Smooth muscle cell (in vitro differentiated cells): ENCODE measurements around the gene SFT2D3. TPM values are rescaled to one million over a fixed set of nuclear protein-coding genes. Genes with fewer than 3 reads are reported as not detected.

Experiments
- DNase-seq: peaks from one replicate; lab custom pipeline; 2025; ENCODE audit not compliant: unreplicated experiment; lab: John Stamatoyannopoulos, UW
- H2AFZ ChIP-seq: fragments of 200-600 bp; sonication (generic); 2 replicates; pipeline ENCODE4 v1.6.0; 2016; ENCODE audit warnings: antibody characterized with exemption, low read depth, mild to moderate bottlenecking
- H3F3A ChIP-seq: fragments of 200-600 bp; sonication (generic); 2 replicates; pipeline ENCODE4 v1.6.0; 2017; ENCODE audit warnings: antibody characterized with exemption, low read depth
- H3K27ac ChIP-seq: fragments of 200-600 bp; sonication (generic); 2 replicates; pipeline ENCODE4 v1.5.1; 2016; ENCODE audit warnings: low read depth, mild to moderate bottlenecking
- H3K27me3 ChIP-seq: fragments of 200-600 bp; sonication (generic); 2 replicates; pipeline ENCODE4 v1.6.1; 2016; ENCODE audit warnings: low read depth, mild to moderate bottlenecking
- H3K36me3 ChIP-seq: fragments of 200-600 bp; sonication (generic); 2 replicates; pipeline ENCODE4 v1.5.1; 2016; ENCODE audit warnings: low read depth
- H3K4me1 ChIP-seq: fragments of 200-600 bp; sonication (generic); 2 replicates; pipeline ENCODE4 v1.5.1; 2016; ENCODE audit warnings: low read depth
- H3K4me2 ChIP-seq: fragments of 200-600 bp; sonication (generic); 2 replicates; pipeline ENCODE4 v1.6.0; 2016; ENCODE audit warnings: mild to moderate bottlenecking
- H3K4me3 ChIP-seq: fragments of 200-600 bp; sonication (generic); 2 replicates; pipeline ENCODE4 v1.5.1; 2016; ENCODE audit warnings: mild to moderate bottlenecking
- H3K79me2 ChIP-seq: fragments of 200-600 bp; sonication (generic); 2 replicates; pipeline ENCODE4 v1.6.0; 2016; ENCODE audit warnings: low read depth, mild to moderate bottlenecking
- H3K9ac ChIP-seq: fragments of 200-600 bp; sonication (generic); 2 replicates; pipeline ENCODE4 v1.6.0; 2016; ENCODE audit warnings: low read depth
- H3K9me3 ChIP-seq: fragments of 200-600 bp; sonication (generic); replicated peaks from 2 replicates; pipeline ENCODE4 v1.5.1; 2016; ENCODE audit warnings: low read depth
- H4K20me1 ChIP-seq: fragments of 200-600 bp; sonication (generic); 2 replicates; pipeline ENCODE4 v1.6.0; 2016; ENCODE audit warnings: low read depth
- WGBS: methylation state at CpG from one replicate; pipeline ENCODE4 v1.1.7; 2016; ENCODE audit warnings: low lambda C conversion rate; 5-methylcytosine and 5-hydroxymethylcytosine counted together
- polyA plus RNA-seq: library from polyadenylated mRNA; unstranded; fragments of >200 nt; fragmentation: Nextera tagmentation; extraction: Ambion mirVana; gene quantifications from 2 replicates; pipeline ENCODE4 v1.2.1, GENCODE V29; 2016
- total RNA-seq: library from RNA; depleted of rRNA; stranded (reverse); fragments of >200 nt; gene quantifications from 2 replicates; pipeline ENCODE4 v1.2.3, GENCODE V29; 2014
- TF ChIP-seq, protein P1 (sequence below): fragments of 200-600 bp; sonication (generic); IDR thresholded peaks from 2 replicates; pipeline ENCODE4 v1.5.1; 2017; ENCODE audit warnings: borderline replicate concordance, mild to moderate bottlenecking, antibody characterized with exemption; ENCODE audit not compliant: insufficient read depth, poor library complexity, severe bottlenecking

The SFT2D3 gene
- total and polyA plus RNA-seq, 2 experiments from 2014 or later, result 7.0 TPM; not detected in 1

DNA sequence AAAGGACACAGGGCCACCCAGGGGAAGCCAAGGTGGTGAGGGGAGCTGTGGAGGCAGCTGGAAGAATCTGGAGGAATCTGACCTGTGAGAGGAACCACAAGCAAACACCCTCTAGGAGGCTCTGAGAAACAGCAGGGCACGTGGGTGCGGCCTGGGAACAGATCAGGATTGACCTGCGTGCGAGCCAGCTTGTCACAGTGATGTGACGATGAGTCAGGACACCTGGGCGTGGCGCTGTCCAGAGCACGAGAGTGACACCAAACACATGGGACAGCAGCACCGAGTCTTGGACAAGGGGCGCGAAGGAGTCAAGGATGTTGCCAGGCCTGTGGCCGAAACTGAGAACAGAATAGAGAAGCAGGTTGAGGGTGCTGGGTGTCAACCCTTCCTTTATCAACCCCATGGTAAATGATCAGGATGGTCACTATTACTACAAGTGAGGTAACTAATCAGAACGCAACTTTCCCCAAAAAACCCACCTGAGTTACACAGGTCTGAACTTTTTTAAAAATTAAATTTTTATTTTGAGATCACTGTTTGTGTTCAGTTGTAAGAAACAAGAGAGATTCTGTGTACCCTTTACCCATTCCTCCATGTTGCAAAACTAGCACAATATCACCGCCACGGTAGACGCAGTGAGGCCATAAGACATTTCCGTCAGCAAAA is 637 bp upstream of the SFT2D3 start:
- H3K27me3 ChIP-seq, result no peaks in the 10 kb centered on the region
- TF ChIP-seq, protein P1, sequence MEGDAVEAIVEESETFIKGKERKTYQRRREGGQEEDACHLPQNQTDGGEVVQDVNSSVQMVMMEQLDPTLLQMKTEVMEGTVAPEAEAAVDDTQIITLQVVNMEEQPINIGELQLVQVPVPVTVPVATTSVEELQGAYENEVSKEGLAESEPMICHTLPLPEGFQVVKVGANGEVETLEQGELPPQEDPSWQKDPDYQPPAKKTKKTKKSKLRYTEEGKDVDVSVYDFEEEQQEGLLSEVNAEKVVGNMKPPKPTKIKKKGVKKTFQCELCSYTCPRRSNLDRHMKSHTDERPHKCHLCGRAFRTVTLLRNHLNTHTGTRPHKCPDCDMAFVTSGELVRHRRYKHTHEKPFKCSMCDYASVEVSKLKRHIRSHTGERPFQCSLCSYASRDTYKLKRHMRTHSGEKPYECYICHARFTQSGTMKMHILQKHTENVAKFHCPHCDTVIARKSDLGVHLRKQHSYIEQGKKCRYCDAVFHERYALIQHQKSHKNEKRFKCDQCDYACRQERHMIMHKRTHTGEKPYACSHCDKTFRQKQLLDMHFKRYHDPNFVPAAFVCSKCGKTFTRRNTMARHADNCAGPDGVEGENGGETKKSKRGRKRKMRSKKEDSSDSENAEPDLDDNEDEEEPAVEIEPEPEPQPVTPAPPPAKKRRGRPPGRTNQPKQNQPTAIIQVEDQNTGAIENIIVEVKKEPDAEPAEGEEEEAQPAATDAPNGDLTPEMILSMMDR, result no peak
- no peaks in the 10 kb centered on the region for H4K20me1 ChIP-seq
- H3K4me3 ChIP-seq, result peak overlapping the region; percentile 70
- H3K36me3 ChIP-seq, result no peaks in the 10 kb centered on the region
- H3K9me3 ChIP-seq, result no peaks in the 10 kb centered on the region
- peaks cover 16% of the 10 kb centered on the region for H3K79me2 ChIP-seq
- DNase-seq, result no peak
- peak overlapping the region; percentile 90 for H3K27ac ChIP-seq
- peak overlapping the region; percentile 86 for H2AFZ ChIP-seq
- peaks cover 18% of the 10 kb centered on the region for H3K4me1 ChIP-seq
- H3F3A ChIP-seq, result peaks cover 18% of the 10 kb centered on the region
- H3K4me2 ChIP-seq, result peak overlapping the region; percentile 91
- H3K9ac ChIP-seq, result peak overlapping the region; percentile 83
- 42% methylated on average over 17 of the region's 17 CpGs for WGBS

DNA sequence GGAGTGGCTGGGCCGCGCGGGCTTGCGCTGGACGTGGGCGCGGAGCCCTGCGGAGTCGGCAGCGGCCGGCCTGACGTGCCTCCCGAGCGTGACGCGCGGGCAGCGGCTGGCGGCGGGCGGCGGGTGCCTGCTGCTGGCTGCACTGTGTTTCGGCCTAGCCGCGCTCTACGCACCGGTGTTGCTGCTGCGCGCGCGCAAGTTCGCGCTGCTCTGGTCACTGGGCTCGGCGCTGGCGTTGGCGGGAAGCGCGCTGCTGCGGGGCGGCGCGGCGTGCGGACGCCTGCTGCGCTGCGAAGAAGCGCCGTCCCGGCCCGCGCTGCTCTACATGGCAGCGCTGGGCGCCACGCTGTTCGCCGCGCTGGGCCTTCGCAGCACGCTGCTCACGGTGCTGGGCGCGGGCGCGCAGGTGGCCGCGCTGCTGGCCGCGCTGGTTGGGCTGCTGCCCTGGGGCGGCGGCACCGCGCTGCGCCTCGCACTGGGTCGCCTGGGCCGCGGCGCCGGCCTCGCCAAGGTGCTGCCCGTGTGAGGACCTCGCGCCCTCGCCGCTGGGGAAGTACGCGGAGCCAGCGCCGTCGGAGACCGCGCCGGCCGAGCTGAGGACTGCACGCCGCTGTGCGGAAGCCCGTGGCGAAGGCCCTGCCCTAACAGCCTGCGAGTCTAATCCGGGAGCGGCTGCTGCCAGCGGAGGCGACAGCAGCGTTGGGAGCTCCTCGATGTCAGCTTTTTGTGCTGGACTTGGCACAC is 526 bp downstream of the SFT2D3 start:
- peaks cover 22% of the 10 kb centered on the region for H3F3A ChIP-seq
- H4K20me1 ChIP-seq, result no peaks in the 10 kb centered on the region
- H3K79me2 ChIP-seq, result peaks cover 16% of the 10 kb centered on the region
- peaks cover 18% of the 10 kb centered on the region for H3K4me1 ChIP-seq
- peak overlapping the region; percentile 90 for H3K27ac ChIP-seq
- WGBS, result 0% methylated on average over 82 of the region's 108 CpGs
- H3K27me3 ChIP-seq, result no peaks in the 10 kb centered on the region
- DNase-seq, result peak; percentile 82
- peak overlapping the region; percentile 83 for H3K9ac ChIP-seq
- H2AFZ ChIP-seq, result peak overlapping the region; percentile 86
- peak overlapping the region; percentile 91 for H3K4me2 ChIP-seq
- no peaks in the 10 kb centered on the region for H3K9me3 ChIP-seq
- H3K4me3 ChIP-seq, result peak overlapping the region; percentile 70
- H3K36me3 ChIP-seq, result no peaks in the 10 kb centered on the region
- TF ChIP-seq, protein P1, result no peak

DNA sequence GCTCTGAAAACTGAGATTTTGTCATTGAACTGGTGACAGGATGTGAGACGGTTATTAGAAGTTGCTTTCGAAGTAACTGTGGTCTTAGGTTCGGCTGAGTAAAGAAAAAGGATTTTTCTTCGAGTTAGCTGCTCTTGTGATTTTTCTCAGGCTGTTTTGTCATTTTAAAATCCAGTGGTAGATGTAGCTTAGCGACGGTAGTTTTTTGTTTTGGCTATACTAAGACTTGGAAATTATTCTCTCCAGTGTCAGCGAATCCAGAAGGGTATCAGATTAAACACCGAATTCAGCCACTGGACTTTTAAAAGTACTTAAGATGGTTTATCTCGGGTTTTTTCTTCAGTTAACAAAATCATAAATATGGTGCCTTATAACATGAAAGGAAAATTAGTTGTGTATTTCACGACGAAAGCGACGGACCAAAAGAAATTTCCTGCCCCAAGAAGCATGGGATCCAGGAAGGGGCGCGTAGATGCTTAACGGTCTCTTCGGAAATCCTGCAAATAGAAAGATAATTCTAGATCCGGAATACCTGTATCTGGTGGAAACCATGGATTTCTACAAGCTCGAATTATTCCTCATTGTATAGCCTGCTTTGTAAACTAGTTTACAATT is 1.2 kb downstream of the SFT2D3 start:
- no peak for DNase-seq
- Histone ChIP-seq H3F3A (peaks cover 22% of the 10 kb centered on the region), H3K36me3 (no peaks in the 10 kb centered on the region), H2AFZ (no peak overlapping the region), H3K9ac (peak overlapping the region; percentile 49), H3K9me3 (no peaks in the 10 kb centered on the region), H3K27ac (peak overlapping the region; percentile 90), H4K20me1 (no peaks in the 10 kb centered on the region), H3K27me3 (no peaks in the 10 kb centered on the region), H3K79me2 (peaks cover 16% of the 10 kb centered on the region), H3K4me2 (peak overlapping the region; percentile 91), H3K4me1 (peaks cover 18% of the 10 kb centered on the region), H3K4me3 (peak overlapping the region; percentile 70)
- TF ChIP-seq, protein P1, result no peak
- 64% methylated on average over 19 of the region's 19 CpGs for WGBS
